DND-41 (cell line): Measurements from ENCODE around the gene USP35.
"Not testable (repeated sequence)": the region's sequence is repeated elsewhere in the genome, so short reads cannot be mapped to it uniquely, and the experiment has no call there.

ENCODE experiments used
- ATAC-seq: fragments of 200-7000 bp; cut with Tn5 transposase; 3 replicates; pipeline ENCODE4 v1.9.1; 2021; ENCODE audit warnings: low read depth; ENCODE audit not compliant: insufficient read depth
- DNase-seq: peaks from one replicate; pipeline ENCODE4 v3.0.0-alpha.2; 2020
- H2AFZ ChIP-seq: 2 replicates; pipeline ENCODE4 v1.6.0; 2012; ENCODE audit warnings: low read depth, low read length
- H3K27ac ChIP-seq: 2 replicates; pipeline ENCODE4 v1.5.1; 2012; ENCODE audit warnings: low read length, inconsistent platforms
- H3K27me3 ChIP-seq: fragments of 200-600 bp; sonication (generic); 2 replicates; pipeline ENCODE4 v1.6.0; 2012; ENCODE audit warnings: low read length, mild to moderate bottlenecking, inconsistent platforms; ENCODE audit not compliant: insufficient read depth, poor library complexity
- H3K36me3 ChIP-seq: 2 replicates; pipeline ENCODE4 v1.5.1; 2012; ENCODE audit warnings: low read length, inconsistent platforms; ENCODE audit not compliant: insufficient read depth
- H3K4me1 ChIP-seq: 2 replicates; pipeline ENCODE4 v1.5.1; 2012; ENCODE audit warnings: mild to moderate bottlenecking, low read length; ENCODE audit not compliant: insufficient read depth
- H3K4me2 ChIP-seq: 2 replicates; pipeline ENCODE4 v1.6.0; 2012; ENCODE audit warnings: mild to moderate bottlenecking, moderate library complexity, low read length, inconsistent platforms; ENCODE audit not compliant: insufficient read depth
- H3K4me3 ChIP-seq, 2 experiments: fragments of 200-600 bp in 1 of 2; shearing (Covaris generic) in 1 of 2; 2 replicates each; pipeline ENCODE4 v1.5.1; 2012 to 2016; ENCODE audit warnings: inconsistent platforms in 2 of 2, low read length in 2 of 2, mild to moderate bottlenecking in 2 of 2, low read depth in 1 of 2, moderate library complexity in 1 of 2
- H3K79me2 ChIP-seq: 2 replicates; pipeline ENCODE4 v1.6.0; 2012; ENCODE audit warnings: low read length, inconsistent platforms; ENCODE audit not compliant: insufficient read depth
- H3K9ac ChIP-seq: 2 replicates; pipeline ENCODE4 v1.6.0; 2012; ENCODE audit warnings: low read depth, mild to moderate bottlenecking, inconsistent platforms, low read length, moderate library complexity
- H3K9me3 ChIP-seq: 2 replicates; pipeline ENCODE4 v1.5.1; 2012; ENCODE audit warnings: low read length, moderate library complexity, mild to moderate bottlenecking, inconsistent platforms; ENCODE audit not compliant: insufficient read depth, severe bottlenecking
- H4K20me1 ChIP-seq: 2 replicates; pipeline ENCODE4 v1.6.0; 2012; ENCODE audit warnings: low read length; ENCODE audit not compliant: insufficient read depth
- CTCF ChIP-seq: IDR thresholded peaks from 2 replicates; pipeline ENCODE4 v1.5.1; 2012; ENCODE audit warnings: borderline replicate concordance, low read length, moderate library complexity, mild to moderate bottlenecking; ENCODE audit not compliant: poor library complexity, severe bottlenecking; ENCODE audit errors: extremely low read depth
- EZH2 ChIP-seq: IDR thresholded peaks from 3 replicates; pipeline ENCODE4 v1.6.1; 2012; ENCODE audit warnings: borderline replicate concordance, low read depth, mild to moderate bottlenecking, moderate library complexity, low read length, inconsistent platforms; ENCODE audit not compliant: severe bottlenecking

USP35 gene

GRCh38 chr11:78171951-78172350, 16.8 kb upstream of the USP35 start:
- Histone ChIP-seq H3K27me3 (no peaks in the 10 kb centered on the region), H3K4me3 (no peak overlapping the region), H3K27ac (no peak overlapping the region), H3K4me1 (no peaks in the 10 kb centered on the region), H3K79me2 (no peaks in the 10 kb centered on the region), H3K9ac (no peak overlapping the region), H3K4me2 (no peak overlapping the region), H4K20me1 (no peaks in the 10 kb centered on the region), H2AFZ (no peak overlapping the region), H3K9me3 (no peaks in the 10 kb centered on the region), H3K36me3 (peaks cover 6% of the 10 kb centered on the region)
- DNase-seq (no peak), ATAC-seq (no peak)
- TF ChIP-seq EZH2 (no peak), CTCF (no peak)

- not testable (repeated sequence) for H3K4me1 ChIP-seq, H3K4me2 ChIP-seq, H3K4me3 ChIP-seq, H3K36me3 ChIP-seq, H4K20me1 ChIP-seq, H2AFZ ChIP-seq, H3K9ac ChIP-seq, ATAC-seq, H3K27me3 ChIP-seq, H3K79me2 ChIP-seq, DNase-seq, H3K27ac ChIP-seq, H3K9me3 ChIP-seq
Measured at GRCh38 chr11:78175862-78176261, 12.9 kb upstream of the USP35 start.

GRCh38 chr11:78176605-78177141, 12.0 kb upstream of the USP35 start:
- H2AFZ ChIP-seq: no peak overlapping the region
- H4K20me1 ChIP-seq: no peaks in the 10 kb centered on the region
- no peaks in the 10 kb centered on the region for H3K9me3 ChIP-seq
- ATAC-seq: no peak
- no peaks in the 10 kb centered on the region for H3K27me3 ChIP-seq
- H3K9ac ChIP-seq: no peak overlapping the region
- no peak overlapping the region for H3K27ac ChIP-seq
- no peak overlapping the region for H3K4me3 ChIP-seq
- H3K4me2 ChIP-seq: no peak overlapping the region
- peaks cover 6% of the 10 kb centered on the region for H3K36me3 ChIP-seq
- no peaks in the 10 kb centered on the region for H3K4me1 ChIP-seq
- no peaks in the 10 kb centered on the region for H3K79me2 ChIP-seq
- no peak for TF ChIP-seq CTCF
- no peak for TF ChIP-seq EZH2
- no peak for DNase-seq

- H3K36me3 ChIP-seq: peaks cover 6% of the 10 kb centered on the region
- no peak overlapping the region for H2AFZ ChIP-seq
- H3K9me3 ChIP-seq: no peaks in the 10 kb centered on the region
- H3K4me1 ChIP-seq: no peaks in the 10 kb centered on the region
- no peaks in the 10 kb centered on the region for H3K79me2 ChIP-seq
- no peak overlapping the region for H3K9ac ChIP-seq
- no peak for TF ChIP-seq CTCF
- TF ChIP-seq EZH2: no peak
- H3K4me2 ChIP-seq: no peak overlapping the region
- H3K27ac ChIP-seq: no peak overlapping the region
- ATAC-seq (no peak), DNase-seq (no peak)
- H3K27me3 ChIP-seq: no peaks in the 10 kb centered on the region
- no peaks in the 10 kb centered on the region for H4K20me1 ChIP-seq
- no peak overlapping the region for H3K4me3 ChIP-seq
Measured at GRCh38 chr11:78177216-78177615, 11.5 kb upstream of the USP35 start.
